CD14-positive monocyte (primary cell): ENCODE results near the gene ABCC4. TPM values are rescaled to one million over a fixed set of nuclear protein-coding genes. Genes with fewer than 3 reads are reported as not detected.

Experiments
- DNase-seq, 3 donors: peaks; one replicate each; pipeline ENCODE4 v3.0.0-alpha.2; 2011 to 2022
- H2AFZ ChIP-seq: 2 replicates; pipeline ENCODE4 v1.6.0; 2012; ENCODE audit warnings: mild to moderate bottlenecking, low read depth, low read length, inconsistent platforms; ENCODE audit not compliant: insufficient read depth, poor library complexity, severe bottlenecking
- H3K27ac ChIP-seq, 2 donors: 1 replicate in 1 of 2; 2 replicates in 1 of 2; pipeline ENCODE4 v1.5.1; 2012 to 2013; ENCODE audit warnings: low read length in 2 of 2, control low read depth in 1 of 2, inconsistent platforms in 1 of 2, low read depth in 1 of 2, mild to moderate bottlenecking in 1 of 2
- H3K27me3 ChIP-seq, 2 donors: one replicate each; pipeline versions ENCODE4 v1.6.0 to v1.6.1; 2011 to 2013; ENCODE audit warnings: low read length in 2 of 2; ENCODE audit not compliant: control insufficient read depth in 2 of 2, insufficient read depth in 2 of 2
- H3K36me3 ChIP-seq, 2 donors: replicated peaks in 1 of 2; 1 replicate in 1 of 2; 2 replicates in 1 of 2; pipeline versions ENCODE4 v1.5.1 to v1.6.1; 2012 to 2013; ENCODE audit warnings: low read length in 2 of 2, control low read depth in 1 of 2, inconsistent platforms in 1 of 2, mild to moderate bottlenecking in 1 of 2; ENCODE audit not compliant: insufficient read depth in 2 of 2, control insufficient read depth in 1 of 2
- H3K4me1 ChIP-seq, 2 donors: 1 replicate in 1 of 2; 2 replicates in 1 of 2; pipeline versions ENCODE4 v1.5.1 to v1.6.1; 2012 to 2013; ENCODE audit warnings: low read length in 2 of 2, control low read depth in 1 of 2, inconsistent platforms in 1 of 2, mild to moderate bottlenecking in 1 of 2, moderate library complexity in 1 of 2; ENCODE audit not compliant: insufficient read depth in 2 of 2, control insufficient read depth in 1 of 2
- H3K4me2 ChIP-seq: replicated peaks from 2 replicates; pipeline ENCODE3; 2012; ENCODE audit warnings: low read length, moderate library complexity, mild to moderate bottlenecking; ENCODE audit not compliant: poor library complexity, severe bottlenecking; ENCODE audit errors: extremely low read depth
- H3K4me3 ChIP-seq, 3 experiments: fragments of 200-600 bp in 1 of 3; sonication (generic) in 1 of 3; replicated peaks in 1 of 3; 1 replicate in 2 of 3; 2 replicates in 1 of 3; pipeline ENCODE4 v1.5.1; 2011 to 2013; ENCODE audit warnings: low read length in 3 of 3, mild to moderate bottlenecking in 3 of 3, control low read depth in 2 of 3, low read depth in 2 of 3, inconsistent platforms in 1 of 3, moderate library complexity in 1 of 3
- H3K79me2 ChIP-seq: 2 replicates; pipeline ENCODE4 v1.6.0; 2012; ENCODE audit warnings: mild to moderate bottlenecking, control low read depth, inconsistent platforms, low read length, moderate library complexity; ENCODE audit not compliant: insufficient read depth
- H3K9ac ChIP-seq: 2 replicates; pipeline ENCODE4 v1.6.0; 2017; ENCODE audit warnings: low read length, mild to moderate bottlenecking; ENCODE audit not compliant: insufficient read depth, poor library complexity, severe bottlenecking
- H3K9me3 ChIP-seq, 2 donors: replicated peaks in 1 of 2; 1 replicate in 1 of 2; 2 replicates in 1 of 2; pipeline versions ENCODE4 v1.5.1 to v1.6.1; 2012 to 2013; ENCODE audit warnings: low read length in 2 of 2, control low read depth in 1 of 2; ENCODE audit not compliant: control insufficient read depth in 1 of 2, insufficient read depth in 1 of 2
- H4K20me1 ChIP-seq: 2 replicates; pipeline ENCODE4 v1.6.0; 2012; ENCODE audit warnings: mild to moderate bottlenecking, low read length, control low read depth, moderate library complexity; ENCODE audit not compliant: insufficient read depth
- H3K27ac Mint-ChIP-seq, 7 donors: one replicate each; pipeline ENCODE4 v1.8.0; 2020; ENCODE audit warnings: mild to moderate bottlenecking in 7 of 7, mixed read lengths in 7 of 7, moderate library complexity in 6 of 7, inconsistent platforms in 2 of 7
- H3K27me3 Mint-ChIP-seq, 3 donors: one replicate each; pipeline ENCODE4 v1.8.0; 2021 to 2022; ENCODE audit warnings: low read depth in 3 of 3, mild to moderate bottlenecking in 3 of 3, mixed read lengths in 3 of 3, moderate library complexity in 3 of 3, inconsistent platforms in 1 of 3
- H3K36me3 Mint-ChIP-seq, 2 donors: one replicate each; pipeline ENCODE4 v1.8.0; 2020; ENCODE audit warnings: mixed read lengths in 2 of 2, inconsistent platforms in 1 of 2, mild to moderate bottlenecking in 1 of 2
- H3K4me1 Mint-ChIP-seq: one replicate; pipeline ENCODE4 v1.8.0; 2020; ENCODE audit warnings: mild to moderate bottlenecking, mixed read lengths
- H3K4me3 Mint-ChIP-seq, 2 donors: one replicate each; pipeline ENCODE4 v1.8.0; 2020; ENCODE audit warnings: mild to moderate bottlenecking in 2 of 2, mixed read lengths in 2 of 2, moderate library complexity in 1 of 2
- H3K9me3 Mint-ChIP-seq, 7 donors: one replicate each; pipeline ENCODE4 v1.8.0; 2020 to 2022; ENCODE audit warnings: mixed read lengths in 7 of 7, mild to moderate bottlenecking in 6 of 7, moderate library complexity in 6 of 7, inconsistent platforms in 2 of 7
- WGBS: methylation state at CpG from one replicate; pipeline ENCODE4 v1.1.5; 2013; ENCODE audit warnings: missing lambda C conversion rate; ENCODE audit not compliant: insufficient coverage; 5-methylcytosine and 5-hydroxymethylcytosine counted together
- intact Hi-C, 2 donors: fragments of 100-400 bp; cut with micrococcal nuclease; formaldehyde crosslinking; loops; one replicate each; pipeline versions ENCODE4 v1.15.0 to v1.15.1; 2023
- polyA plus RNA-seq, 3 donors: library from polyadenylated mRNA; depleted of rRNA in 1 of 3; unstranded in 2 of 3; stranded (reverse) in 1 of 3; fragments of 300-500 nt in 2 of 3; fragments of >200 nt in 1 of 3; fragmentation: Illumina TruSeq in 2 of 3; gene quantifications; 1 replicate in 2 of 3; 2 replicates in 1 of 3; pipeline ENCODE4 v1.2.3, GENCODE V29; 2012 to 2021
- TF ChIP-seq, protein P1 (sequence below): fragments of 200-600 bp; IDR thresholded peaks from one replicate; pipeline ENCODE4 v1.8.0; 2022; ENCODE audit warnings: antibody characterized with exemption, mild to moderate bottlenecking

Gene ABCC4
- polyA plus RNA-seq, 3 donors = 0.96 to 2.5 (median 1.7) TPM

DNA sequence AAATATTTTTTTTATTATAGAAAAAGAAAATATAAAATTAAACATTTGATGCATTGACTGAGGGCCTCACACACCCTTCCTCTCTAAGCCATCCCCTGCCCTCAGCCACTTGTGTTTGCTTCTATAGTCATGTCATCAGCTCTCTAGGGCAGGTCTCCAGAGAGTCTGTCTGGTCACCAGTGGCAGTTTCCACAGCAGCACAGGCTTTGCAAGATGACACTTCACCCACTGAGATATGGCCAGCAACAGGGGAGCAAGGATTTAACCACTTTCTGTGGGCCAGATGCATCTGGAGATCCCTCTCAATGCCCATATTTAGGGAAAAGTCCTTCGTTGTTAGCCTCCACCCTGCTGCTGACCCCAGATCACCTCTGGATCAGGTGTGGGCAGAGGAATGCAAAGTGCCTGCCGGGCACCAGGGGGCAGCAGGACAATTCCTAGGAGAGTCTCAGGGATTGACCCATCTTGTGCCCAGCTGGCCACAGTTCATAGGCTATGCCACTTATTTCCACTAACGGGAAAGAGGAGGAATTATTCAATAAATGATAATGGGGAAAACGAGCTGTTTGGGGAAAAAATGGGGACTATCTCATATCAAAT, 4.8 kb downstream of the ABCC4 start:
- TF ChIP-seq, protein P1, sequence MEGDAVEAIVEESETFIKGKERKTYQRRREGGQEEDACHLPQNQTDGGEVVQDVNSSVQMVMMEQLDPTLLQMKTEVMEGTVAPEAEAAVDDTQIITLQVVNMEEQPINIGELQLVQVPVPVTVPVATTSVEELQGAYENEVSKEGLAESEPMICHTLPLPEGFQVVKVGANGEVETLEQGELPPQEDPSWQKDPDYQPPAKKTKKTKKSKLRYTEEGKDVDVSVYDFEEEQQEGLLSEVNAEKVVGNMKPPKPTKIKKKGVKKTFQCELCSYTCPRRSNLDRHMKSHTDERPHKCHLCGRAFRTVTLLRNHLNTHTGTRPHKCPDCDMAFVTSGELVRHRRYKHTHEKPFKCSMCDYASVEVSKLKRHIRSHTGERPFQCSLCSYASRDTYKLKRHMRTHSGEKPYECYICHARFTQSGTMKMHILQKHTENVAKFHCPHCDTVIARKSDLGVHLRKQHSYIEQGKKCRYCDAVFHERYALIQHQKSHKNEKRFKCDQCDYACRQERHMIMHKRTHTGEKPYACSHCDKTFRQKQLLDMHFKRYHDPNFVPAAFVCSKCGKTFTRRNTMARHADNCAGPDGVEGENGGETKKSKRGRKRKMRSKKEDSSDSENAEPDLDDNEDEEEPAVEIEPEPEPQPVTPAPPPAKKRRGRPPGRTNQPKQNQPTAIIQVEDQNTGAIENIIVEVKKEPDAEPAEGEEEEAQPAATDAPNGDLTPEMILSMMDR = peak; percentile 59
- WGBS = 37% methylated on average over 2 of the region's 4 CpGs
- Histone ChIP-seq H3K9ac (no peak overlapping the region), H4K20me1 (no peaks in the 10 kb centered on the region), H3K9me3 (no peaks in the 10 kb centered on the region), H3K4me1 (peaks cover 6 to 14% of the 10 kb centered on the region in 2 donors), H3K27me3 (no peaks in the 10 kb centered on the region), H3K4me3 (no peak overlapping the region), H3K79me2 (no peaks in the 10 kb centered on the region), H3K36me3 (no peaks in the 10 kb centered on the region), H3K27ac (no peak overlapping the region), H3K4me2 (no peak overlapping the region), H2AFZ (no peak overlapping the region)
- peaks cover 0 to 5% of the 10 kb centered on the region in 2 donors for H3K36me3 Mint-ChIP-seq
- H3K27me3 Mint-ChIP-seq = peaks cover 0 to 4% (median 2%) of the 10 kb centered on the region in 3 donors
- H3K4me1 Mint-ChIP-seq = peaks cover 13% of the 10 kb centered on the region
- H3K9me3 Mint-ChIP-seq = no peaks in the 10 kb centered on the region
- intact Hi-C loops = no loop called here
- peak in 1 of 3 donors; percentile 15 for DNase-seq
- no peak overlapping the region for H3K27ac Mint-ChIP-seq
- no peak overlapping the region for H3K4me3 Mint-ChIP-seq

GRCh38 chr13:95295026-95295425, 6.2 kb downstream of the ABCC4 start:
- TF ChIP-seq, protein P1 = no peak
- Histone ChIP-seq H3K27me3 (no peaks in the 10 kb centered on the region), H3K27ac (no peak overlapping the region), H3K4me3 (no peak overlapping the region), H3K4me2 (no peak overlapping the region), H3K4me1 (peaks cover 0 to 2% of the 10 kb centered on the region in 2 donors), H3K9me3 (no peaks in the 10 kb centered on the region), H3K9ac (no peak overlapping the region), H3K79me2 (no peaks in the 10 kb centered on the region), H2AFZ (no peak overlapping the region), H4K20me1 (no peaks in the 10 kb centered on the region), H3K36me3 (no peaks in the 10 kb centered on the region)
- H3K9me3 Mint-ChIP-seq = no peaks in the 10 kb centered on the region
- no peak for DNase-seq
- 92% methylated on average over 8 of the region's 8 CpGs for WGBS
- intact Hi-C loops = no loop called here
- H3K4me3 Mint-ChIP-seq = no peak overlapping the region
- no peak overlapping the region for H3K27ac Mint-ChIP-seq
- H3K36me3 Mint-ChIP-seq = peaks cover 0 to 5% of the 10 kb centered on the region in 2 donors
- peaks cover 6% of the 10 kb centered on the region for H3K4me1 Mint-ChIP-seq
- H3K27me3 Mint-ChIP-seq = peaks cover 0 to 2% (median 0%) of the 10 kb centered on the region in 3 donors
